Hematopoietic multipotent progenitor cell treated with erythropoietin and hydrocortisone succinate and interleukin-3 and kit ligand, for 4 days (in vitro differentiated cells): ENCODE data around the gene GADD45G.

Experiments
- DNase-seq: peaks from one replicate; pipeline ENCODE4 v3.0.0-alpha.2; 2015

Gene GADD45G

GRCh38 chr9:89610391-89610925 is 5.6 kb downstream of the GADD45G start:
- no peak for DNase-seq

GRCh38 chr9:89611425-89611824 is 6.6 kb downstream of the GADD45G start:
- no peak for DNase-seq

- no peak for DNase-seq
These were observed 7.9 kb downstream of the GADD45G start for GRCh38 chr9:89612566-89613278.

DNA sequence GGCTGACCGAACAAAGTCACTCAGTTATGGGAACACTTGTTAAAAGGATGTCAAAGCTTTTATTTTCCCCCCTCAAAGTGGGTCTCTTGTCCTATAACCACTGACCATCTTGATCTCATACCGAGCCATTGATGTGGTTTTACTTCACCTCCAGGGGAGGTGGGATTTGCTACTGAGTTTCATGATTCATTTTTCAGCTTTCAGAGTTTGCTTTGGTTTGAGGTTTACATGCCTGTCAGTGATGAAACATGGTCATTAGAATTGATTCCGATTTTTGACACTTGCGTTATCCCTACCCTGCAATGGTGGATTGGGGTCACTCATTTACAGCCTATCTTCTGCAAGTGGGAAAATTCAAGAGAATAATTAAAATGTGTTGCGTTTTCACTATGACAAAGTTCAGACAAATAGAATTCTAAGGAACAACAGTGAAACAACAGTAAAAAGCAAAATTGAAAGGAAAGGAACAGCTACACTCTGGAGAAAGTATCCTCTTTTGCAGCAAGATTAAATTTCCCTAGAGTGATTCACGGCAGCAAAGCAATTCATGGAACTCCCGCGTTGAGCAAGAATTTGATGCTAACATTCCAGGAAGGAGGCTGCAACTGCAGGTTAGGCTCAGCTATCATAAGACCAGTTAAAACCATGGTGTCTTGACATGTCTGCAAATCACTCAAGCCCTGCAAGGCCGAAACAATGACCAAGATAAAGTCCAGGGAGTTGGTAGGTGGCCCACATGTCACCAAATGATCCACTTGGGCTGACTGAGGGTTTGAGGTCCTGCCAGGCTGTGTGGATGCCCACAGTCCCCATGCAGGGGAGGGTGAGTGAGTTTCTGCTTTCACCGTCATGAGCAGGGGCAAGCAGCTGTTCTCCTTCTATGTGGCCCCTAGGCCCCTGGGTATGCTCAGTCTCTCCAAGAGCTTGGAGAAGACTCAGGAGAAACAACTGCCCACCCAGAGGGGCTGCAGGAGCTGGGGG is 9.4 kb downstream of the GADD45G start:
- no peak for DNase-seq

DNA sequence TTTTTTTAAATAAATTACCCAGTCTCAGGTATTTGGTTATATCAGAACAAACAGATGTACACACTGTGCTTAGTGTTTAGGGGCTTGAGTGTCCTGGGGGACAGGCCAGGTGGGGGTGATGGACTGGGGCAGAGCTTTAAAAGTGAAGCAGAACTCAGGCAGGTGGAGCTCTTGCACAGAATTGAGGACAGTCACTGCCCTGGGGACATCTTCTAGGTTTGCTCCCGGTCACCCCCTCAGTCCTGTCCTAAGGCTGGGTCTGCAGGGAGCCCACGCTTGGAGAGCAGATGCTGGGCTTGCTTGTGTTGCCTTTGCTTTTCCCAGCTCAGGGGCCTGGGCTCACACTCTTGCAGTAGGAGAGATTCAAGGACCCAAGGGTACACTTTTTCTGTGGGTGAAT is 10.8 kb downstream of the GADD45G start:
- no peak for DNase-seq

DNA sequence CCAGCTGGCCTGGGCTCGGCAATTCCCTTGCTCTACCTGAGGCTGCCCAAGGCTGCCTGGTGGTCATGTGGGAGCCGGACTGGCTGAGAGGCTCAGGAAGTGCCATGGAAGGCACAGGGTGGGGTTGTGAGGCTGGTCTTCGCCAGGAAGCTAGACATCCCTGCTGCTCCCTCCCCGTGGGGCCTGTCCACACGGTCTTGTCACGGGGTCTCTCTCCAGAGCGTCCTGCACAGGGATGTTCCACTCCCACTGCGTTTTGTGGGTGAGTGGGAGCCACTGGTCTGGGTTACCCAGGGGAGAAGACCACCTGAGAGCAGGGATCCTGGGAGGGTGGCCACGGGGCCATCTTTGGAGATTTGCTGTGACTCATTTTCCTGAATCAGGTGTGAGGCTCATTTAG is 11.6 kb downstream of the GADD45G start:
- no peak for DNase-seq

DNA sequence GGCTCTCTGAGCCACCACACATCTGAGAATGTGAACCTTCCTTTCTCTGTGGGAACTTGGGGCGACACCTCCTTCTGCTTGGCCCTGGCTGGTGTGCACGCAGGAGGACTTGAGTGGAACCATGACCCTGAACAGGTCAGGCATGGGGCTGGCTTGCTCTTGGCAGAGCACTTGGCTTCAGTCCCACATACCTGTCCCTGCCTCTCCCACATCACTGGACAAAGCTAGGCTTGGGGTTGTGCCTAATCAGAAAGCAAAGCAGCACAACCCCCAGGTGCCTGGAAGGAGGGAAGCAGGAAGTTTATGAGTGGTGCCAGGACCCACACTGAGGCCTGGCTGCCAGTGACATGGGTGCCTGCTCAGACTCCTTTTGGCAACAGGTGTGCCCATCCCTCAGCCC is 13.2 kb downstream of the GADD45G start:
- DNase-seq = no peak

DNA sequence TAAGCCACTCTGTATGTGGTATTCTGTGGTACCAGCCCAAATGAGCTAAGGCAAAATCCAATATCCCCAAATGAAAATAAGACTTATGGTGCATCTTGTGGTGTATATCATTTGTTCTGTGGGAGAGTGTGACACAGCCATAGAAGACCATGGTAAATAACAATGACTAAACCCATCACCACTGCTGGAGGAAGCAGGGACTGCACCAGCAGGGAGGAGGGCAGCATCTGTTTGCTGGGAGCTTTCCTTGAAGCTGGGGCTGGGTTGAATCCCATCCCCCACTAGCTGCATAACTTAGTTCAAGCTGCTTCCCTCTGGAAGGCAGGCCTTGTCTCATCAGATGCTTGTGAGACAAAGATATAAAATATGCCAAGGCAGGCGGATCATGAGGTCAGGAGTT is 14.2 kb downstream of the GADD45G start:
- peak; percentile 22 for DNase-seq

DNA sequence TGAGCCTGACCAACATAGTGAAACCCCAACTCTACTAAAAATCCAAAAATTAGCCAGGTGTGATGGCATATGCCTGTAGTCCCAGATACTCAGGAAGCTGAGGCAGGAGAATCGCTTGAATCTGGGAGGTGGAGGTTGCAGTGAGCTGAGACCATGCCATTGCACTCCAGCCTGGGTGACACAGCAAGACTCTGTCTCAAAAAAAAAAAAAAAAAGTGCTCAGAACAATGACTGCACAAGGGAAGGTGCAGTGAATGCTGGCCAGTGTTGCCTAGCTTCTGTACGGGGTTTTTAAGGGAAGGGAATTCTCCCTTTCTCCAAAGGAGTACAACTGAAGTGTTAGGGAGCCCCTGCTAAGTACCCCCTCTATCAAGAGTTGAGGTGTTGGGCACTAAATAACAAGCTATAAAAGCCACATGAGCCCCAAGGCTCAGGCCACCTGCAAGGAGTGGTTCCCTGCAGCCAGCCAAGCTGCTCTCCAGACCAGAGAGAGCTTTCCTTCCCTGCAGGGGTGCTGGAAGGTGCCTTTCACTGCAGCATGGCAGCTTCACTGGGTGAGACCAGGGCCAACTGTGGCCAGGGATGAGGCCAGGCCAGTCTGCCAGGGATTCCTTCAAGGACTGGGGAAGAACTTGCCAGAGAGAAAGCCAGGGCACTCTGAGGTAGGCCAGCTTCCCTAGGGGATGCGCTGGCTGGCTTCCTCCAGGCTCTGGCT is 14.8 kb downstream of the GADD45G start:
- no peak for DNase-seq

DNA sequence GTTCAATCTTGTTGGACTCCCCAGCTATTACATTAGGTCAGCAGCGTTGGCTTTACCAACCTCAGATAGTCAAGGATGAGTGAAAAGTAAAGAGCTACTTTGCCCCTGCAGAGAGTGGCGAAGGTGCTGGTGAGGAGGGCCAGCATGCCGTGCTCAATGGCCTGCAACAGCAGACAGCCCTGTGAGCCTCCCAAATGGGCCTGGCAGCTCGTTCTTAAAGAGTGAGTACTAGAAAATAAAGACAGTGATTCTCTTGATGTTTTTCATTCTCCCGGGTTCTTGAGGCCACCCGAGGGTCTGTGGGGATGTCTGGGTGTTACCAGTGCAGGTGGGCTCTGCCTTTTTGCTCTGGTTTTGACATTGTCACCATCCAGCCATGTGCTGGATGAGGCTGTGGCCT is 16.2 kb downstream of the GADD45G start:
- no peak for DNase-seq

DNA sequence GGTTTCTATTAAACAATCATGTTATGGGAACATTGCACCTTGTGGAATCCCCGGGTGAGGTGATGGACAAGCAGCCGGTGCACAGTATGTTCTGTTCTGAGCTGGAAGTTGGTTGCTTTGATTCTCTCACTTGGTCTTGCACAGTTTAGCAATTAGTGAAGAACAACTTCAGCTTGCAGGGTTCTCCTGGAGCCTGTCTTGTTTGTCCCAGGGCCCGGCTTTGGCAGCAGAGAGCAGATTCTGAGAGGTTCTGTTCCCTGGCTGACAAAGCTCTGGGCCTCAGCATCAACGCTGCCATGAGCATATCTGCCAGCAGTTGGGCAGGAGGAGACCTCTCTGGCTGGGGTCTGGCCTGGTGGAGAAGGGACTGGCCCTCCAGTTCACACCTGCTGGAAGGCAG is 16.9 kb downstream of the GADD45G start:
- DNase-seq = no peak

GRCh38 chr9:89622933-89623861 is 18.4 kb downstream of the GADD45G start:
- no peak for DNase-seq

- peak; percentile 79 for DNase-seq
These were observed 19.2 kb downstream of the GADD45G start for GRCh38 chr9:89623925-89624420.

- DNase-seq = no peak
These were observed 21.2 kb downstream of the GADD45G start for GRCh38 chr9:89625721-89626687.

DNA sequence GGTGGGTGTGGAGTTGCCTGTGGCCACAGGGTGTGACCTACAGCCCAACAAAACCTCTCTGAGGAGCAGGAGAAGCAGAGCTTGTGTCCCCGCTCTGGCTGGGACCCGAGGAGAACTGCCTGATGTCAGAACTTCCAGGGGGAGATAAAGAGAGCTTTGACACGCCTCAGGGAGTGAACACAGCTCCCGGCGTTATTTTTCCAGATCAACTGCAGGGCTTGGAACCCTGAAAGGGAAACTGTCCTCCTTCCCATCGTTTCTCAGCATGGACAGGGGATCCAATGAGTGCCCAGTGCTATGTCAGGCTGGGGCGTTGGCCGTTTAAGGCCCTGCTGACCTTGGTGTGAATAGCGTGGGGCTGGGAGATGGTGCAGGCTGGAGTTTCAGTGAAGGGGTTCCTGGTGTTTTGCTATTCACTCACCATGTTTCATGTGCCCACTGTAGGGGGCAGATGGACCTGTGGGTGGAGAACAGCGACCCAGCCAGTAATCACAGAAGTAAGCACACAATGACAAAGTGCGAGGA is 22.0 kb downstream of the GADD45G start:
- no peak for DNase-seq

DNA sequence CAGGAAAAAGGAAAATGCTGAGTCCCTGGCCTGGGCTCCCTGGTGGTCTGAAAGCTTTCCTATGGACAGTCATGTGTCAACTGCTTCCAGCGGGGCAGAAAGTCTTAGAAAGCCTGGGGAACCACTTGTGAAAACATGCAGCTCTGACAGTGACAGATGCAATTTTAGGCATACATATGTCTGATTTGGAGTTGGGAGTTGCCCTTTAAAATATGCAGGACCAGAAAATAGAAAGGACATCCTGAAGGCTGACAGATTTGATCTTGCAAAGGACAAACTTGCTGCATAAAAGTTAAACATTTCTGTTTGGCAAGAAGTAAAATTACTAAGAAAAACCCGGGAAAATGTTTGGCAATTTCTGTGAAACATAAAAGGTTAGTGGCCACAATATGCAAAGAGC is 23.8 kb downstream of the GADD45G start:
- DNase-seq = no peak

- DNase-seq = no peak
These were observed 24.5 kb downstream of the GADD45G start for GRCh38 chr9:89629081-89629976.

DNA sequence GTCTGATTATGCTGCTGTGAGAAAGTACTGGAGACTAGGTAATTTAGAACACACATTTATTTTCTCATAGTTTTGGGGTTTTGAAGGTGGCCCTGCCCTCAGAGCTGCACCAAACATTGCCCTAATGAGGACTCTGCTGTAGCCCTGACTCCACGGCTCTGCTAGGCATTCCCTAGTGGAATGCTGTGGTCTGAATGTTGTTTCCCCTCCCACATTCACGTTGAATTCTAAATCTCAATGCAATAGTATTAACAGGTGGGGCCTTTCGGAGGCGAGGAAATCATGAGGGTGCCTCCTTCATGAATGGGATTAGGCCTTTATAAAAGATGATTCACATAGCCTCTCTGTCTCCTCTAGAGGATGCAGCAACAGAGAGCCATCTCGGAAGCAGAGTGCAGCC is 25.7 kb downstream of the GADD45G start:
- DNase-seq = no peak

DNA sequence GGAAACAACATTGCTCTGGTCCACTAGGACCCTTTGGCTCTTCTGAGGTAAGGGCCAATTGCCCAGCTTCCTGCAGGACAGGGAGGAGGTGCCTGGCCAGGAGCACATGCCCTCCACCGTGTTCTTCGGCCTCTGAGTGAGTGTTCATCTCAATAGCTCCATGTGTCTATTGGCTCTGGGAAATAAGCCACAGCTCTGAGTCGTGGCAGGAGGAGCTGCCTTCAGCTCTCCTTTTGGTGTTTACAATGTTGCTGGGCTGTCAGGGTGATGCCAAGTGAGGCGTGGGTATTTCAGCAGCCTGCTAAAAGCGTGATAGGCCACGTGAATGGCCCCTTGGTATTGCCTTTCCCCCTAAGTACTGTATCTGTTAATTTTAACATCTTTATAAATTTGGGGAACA is 26.6 kb downstream of the GADD45G start:
- DNase-seq = no peak
